Spleen (tissue), 7 donors: ENCODE data around the gene CIDEC.

Experiments
- CTCF ChIP-seq, 11 experiments: fragments of 200-600 bp in 7 of 11; fragments of 450-650 bp in 4 of 11; sonication (generic) in 4 of 11; IDR thresholded peaks in 8 of 11; conservative IDR thresholded peaks in 3 of 11; 1 replicate in 7 of 11; 2 replicates in 4 of 11; pipeline versions ENCODE4 v1.4.0 to v1.8.0; 2016 to 2021; ENCODE audit warnings: antibody characterized with exemption in 11 of 11, inconsistent platforms in 4 of 11, mild to moderate bottlenecking in 1 of 11
- POLR2A ChIP-seq, 3 donors: fragments of 450-650 bp; IDR thresholded peaks; one replicate each; pipeline ENCODE4 v1.5.1; 2017; ENCODE audit warnings: antibody characterized with exemption in 3 of 3, mild to moderate bottlenecking in 1 of 3
- donor health status: DM: no; HTN: no; CAD: no; lungs with moderate emphysema.
- donor health status: DM: no; HTN: no; CAD: no.
- donor health status: DM: no; HTN: no; CAD: no.

- TF ChIP-seq CTCF (IDR thresholded peaks at IDR 0.05 in 8 of 11, conservative IDR thresholded peaks at IDR 0.05 in 3 of 11): no peak
- no peak for TF ChIP-seq POLR2A (IDR thresholded peaks at IDR 0.05)
These were observed 1.4 kb upstream of the CIDEC start for GRCh38 chr3:9881441-9881840.
